Stimulated activated CD4-positive, alpha-beta T cell treated with anti-CD3 and anti-CD28 coated beads, Interleukin-1b, Interleukin-23, amount 100 ng/mL, for 1 hour (primary cell): ENCODE data around the gene ADPRHL1.

Experiments used
- DNase-seq, 2 donors: peaks; one replicate each; pipeline ENCODE4 v3.0.0-alpha.2; 2020; ENCODE audit warnings: low read depth in 2 of 2

Gene ADPRHL1

DNA sequence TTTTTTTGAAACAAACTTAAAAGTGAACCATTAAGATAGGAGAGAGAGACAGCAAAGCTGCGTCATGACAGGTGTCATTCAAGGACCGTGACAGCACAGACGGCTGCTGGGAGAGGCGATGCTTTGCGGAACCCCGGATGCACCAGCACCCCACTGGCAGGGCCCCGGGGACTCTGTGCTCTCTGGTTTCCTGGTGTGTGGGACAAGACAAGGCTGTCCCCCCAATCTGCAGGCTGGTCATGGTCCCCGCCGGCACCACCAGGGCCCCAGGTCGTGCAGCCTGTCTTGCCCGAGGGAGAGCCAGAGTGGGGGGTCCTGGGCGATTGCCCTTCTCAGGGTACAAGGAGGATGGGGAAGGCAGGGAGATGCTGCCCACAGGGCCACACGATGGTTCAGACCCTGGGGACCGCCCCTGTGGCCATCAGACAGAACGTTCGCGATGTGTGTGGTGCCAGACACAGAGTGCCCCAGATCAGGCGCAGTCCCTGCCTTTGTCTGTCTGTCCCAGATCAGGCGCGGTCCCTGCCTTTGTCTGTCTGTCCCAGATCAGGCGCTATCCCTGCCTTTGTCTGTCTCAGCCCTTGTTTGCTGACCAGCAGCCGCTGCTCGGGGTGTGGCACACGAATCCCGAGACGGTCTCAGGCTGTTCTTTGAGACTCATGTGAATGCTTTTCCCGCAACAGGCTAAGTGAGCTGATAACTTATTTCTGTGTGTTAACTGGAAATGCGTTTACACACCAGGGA lies 36.1 kb downstream of the ADPRHL1 start:
- DNase-seq = no peak

DNA sequence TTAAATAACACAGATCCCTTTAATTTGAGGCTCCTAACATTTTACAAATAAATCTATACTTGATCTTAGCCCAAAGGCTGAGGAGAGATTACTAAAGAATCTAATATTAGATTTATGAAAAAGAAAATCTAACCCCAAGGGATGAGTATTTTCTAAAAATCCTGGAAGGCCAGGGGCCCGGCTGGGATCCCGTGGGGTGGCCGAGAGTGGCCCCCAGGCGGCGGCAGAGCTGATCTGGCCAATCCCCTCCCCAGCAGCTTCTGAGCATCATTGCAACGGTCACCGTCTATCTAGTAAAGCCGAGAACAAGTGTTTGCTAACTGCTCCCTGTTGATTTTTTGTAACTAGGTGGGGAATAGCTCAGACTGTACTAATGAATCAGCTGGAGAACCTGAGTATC lies 37.5 kb downstream of the ADPRHL1 start:
- DNase-seq = no peak

DNA sequence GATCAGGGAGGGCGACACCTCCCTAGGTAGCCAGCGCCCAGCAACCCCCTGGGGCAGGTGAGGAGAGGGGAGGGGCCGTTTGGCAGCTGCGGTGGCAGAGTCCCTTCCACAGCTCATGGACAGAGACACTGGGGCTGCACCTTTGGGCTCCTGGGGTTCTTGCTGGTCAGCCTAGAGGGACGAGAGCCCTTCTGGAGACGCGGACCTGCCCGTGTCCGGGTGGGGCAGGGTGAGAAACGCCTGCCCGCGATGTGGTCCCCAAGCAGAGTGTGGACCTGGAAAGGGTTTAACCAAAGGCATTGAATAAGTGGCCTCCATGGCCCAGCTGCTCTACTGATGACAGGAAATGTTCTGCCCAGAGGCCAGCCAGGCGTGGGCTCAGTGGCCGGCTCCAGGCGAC lies 38.3 kb downstream of the ADPRHL1 start:
- DNase-seq = no peak

DNA sequence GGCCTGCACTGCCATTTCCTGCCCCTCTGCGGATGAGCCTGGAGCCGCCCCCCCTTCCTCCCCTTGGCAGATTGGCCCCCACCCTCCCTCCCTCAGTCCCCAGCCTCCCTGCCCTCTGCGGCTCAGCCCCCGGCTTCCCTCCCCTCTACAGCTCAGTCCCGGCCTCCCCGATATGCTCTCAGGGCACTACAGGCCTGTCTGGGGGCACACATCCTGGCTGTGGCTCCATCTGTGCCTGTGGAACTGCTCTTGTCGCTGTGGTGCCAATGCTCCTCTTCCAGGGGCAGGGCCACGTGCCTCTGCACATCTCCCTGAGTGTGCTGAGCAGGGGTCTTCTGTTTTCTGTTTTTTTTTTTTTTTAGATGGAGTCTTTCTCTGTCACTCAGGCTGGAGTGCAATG lies 39.0 kb downstream of the ADPRHL1 start:
- DNase-seq = no peak

DNA sequence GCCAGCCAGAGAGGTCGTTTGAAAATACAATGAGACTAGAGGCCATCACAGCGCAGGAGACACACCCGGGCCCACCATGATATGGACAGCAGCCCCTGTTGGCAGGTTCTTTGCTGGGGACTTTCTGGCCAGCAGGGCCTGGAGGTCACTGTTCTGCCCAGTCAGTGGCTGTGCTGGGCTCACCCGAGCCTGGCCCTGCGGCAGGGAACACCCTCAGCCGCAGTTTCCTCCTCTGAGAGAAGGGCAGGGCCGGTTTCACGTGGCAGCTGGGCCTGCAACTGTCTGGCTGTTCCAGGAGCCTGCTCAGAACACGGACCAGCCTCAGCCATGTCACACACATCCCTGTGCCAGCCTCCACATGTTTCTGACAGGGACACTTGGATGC lies 39.4 kb downstream of the ADPRHL1 start:
- DNase-seq = no peak

DNA sequence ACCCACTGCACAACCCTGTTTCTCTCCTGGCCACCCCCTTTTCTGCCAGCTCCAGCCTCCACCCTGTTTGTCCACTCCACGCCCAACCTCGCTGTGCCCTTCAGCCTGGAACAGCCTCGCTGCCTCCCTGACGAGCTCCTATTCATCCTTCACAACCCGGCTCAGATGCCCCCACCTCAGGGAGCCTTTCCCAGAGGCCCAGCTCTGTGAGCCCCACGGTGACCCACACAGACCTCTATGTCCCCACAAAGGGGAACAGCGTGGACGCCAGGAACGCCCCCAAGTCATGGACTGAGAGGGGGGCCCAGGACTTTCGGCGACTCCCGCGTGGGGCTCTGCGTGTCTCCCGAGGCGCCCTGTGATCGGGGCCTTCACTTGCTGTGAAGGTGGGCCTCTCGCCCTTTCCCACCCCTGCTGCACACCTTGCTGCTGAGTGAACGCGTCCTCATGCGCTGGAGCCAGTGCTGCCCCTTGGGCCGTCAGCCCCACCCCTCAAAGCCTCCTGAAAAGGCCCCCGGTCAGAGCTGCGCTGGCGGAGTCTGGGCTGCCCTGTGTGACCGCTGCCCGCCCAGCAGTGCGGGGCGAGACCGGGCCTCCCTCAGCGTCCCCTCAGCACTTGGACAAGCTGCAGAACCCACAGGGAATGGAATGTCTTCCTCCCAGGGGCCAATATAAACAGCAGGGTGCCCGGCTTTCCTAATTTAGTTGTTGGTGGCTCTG lies 40.0 kb downstream of the ADPRHL1 start:
- no peak for DNase-seq

DNA sequence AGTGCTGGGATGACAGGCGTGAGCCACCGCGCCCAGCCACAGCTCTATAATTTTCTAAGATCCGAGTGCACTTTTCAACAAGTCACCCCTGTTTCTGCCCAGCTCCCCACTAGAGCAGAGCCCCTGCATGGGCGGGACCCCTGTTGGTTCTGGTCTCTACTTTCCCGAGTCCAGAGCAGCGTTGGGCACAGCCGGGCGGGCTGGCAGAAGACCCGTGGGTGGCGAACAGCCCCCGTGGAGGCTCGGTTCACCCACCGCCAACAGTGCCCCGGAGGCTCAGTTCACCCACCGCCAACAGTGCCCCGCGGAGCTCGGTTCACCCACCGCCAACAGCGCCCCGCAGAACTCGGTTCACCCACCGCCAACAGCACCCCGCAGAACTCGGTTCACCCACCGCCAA lies 40.8 kb downstream of the ADPRHL1 start:
- no peak for DNase-seq

DNA sequence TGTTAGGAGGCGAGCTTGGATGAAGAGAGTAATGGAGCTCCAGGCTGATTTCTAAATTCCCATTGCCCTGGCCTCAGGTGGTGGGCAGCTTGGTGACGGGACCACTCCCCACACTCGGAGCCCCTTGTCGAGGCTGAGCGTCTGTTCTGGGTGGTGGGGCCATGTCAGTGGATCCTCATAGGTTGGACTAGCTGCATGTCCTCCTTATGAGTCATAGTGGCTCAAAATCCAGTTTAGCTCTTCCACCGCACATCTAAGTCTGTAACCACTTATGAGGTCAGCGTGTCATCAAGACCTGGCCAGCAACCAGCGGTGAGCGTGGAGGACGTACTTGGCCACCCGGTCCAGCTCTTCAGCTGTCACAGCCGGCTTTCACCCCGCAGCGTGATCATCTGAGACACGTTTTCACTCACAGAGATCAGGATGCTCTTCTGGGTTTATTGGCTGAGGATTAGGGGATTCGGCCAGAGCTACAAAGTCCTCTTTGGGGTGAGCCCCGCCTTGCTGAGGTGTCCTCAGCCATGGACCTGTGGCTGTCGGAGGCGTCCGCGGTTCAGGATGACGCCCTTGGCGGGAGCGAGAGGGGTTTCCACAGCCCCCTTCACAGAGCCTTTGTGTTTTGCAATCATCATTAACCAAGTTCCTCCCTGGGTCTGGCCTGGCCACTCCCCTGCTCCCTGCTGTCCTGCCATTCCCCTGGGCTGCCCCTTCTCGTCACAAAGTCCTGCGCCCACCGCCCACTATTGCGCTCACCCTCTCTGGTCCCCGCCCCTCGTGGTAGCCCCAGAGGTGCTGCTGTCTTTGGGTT lies 41.9 kb downstream of the ADPRHL1 start:
- DNase-seq = no peak

DNA sequence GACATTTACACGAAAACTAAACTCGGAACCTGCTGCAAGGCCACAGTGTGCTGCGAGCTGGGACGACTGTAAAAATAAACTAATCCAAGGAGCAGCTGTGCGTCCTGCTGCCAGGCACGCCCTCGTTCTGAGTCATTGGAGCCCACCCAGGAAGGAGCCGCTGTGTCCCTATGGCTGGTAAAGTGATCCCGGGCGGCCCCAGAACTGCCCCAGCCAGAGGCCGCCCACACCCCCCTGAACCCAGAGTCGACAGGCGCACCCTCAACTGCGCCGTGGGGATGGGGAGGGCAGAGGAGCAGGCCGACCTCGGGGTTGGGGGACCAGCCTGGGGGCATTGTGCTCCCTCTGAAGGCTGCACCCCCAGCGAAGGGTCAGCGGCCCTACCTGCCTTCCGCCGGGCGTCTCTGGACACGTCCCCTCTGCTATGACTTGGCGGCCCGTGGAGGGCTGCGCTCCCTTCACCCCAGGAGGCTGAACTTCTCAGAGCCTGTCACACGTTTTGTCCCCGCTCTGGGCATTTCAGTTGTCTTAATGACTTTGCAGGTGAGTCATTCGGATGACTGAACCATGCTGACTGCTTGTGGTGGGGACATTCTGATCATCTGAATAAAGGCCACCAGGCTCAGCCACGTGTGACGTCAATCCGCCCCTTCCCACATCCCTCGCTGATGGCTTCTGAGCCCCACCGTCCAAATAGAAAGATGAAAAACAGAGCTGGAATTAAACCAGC lies 42.7 kb downstream of the ADPRHL1 start:
- no peak for DNase-seq

DNA sequence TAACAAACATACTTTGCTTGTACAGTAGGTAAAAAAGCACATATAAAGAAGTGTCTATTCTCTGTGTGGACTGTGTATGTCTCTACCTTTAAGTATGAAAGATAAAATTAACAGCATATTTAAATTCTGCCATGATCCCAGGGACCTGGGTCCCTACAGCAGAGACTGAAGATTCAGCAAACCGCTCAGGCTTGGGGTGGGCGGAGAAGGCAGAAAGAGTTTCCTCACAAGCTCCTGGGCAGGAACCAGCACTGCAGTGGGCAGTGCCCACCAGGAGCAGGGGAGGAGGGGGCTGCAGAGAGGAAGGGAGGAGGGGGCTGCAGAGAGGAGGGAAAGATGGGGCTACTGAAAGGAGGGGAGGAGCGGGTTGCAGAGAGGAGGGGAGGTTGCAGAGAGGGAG lies 44.7 kb downstream of the ADPRHL1 start:
- DNase-seq = no peak

DNA sequence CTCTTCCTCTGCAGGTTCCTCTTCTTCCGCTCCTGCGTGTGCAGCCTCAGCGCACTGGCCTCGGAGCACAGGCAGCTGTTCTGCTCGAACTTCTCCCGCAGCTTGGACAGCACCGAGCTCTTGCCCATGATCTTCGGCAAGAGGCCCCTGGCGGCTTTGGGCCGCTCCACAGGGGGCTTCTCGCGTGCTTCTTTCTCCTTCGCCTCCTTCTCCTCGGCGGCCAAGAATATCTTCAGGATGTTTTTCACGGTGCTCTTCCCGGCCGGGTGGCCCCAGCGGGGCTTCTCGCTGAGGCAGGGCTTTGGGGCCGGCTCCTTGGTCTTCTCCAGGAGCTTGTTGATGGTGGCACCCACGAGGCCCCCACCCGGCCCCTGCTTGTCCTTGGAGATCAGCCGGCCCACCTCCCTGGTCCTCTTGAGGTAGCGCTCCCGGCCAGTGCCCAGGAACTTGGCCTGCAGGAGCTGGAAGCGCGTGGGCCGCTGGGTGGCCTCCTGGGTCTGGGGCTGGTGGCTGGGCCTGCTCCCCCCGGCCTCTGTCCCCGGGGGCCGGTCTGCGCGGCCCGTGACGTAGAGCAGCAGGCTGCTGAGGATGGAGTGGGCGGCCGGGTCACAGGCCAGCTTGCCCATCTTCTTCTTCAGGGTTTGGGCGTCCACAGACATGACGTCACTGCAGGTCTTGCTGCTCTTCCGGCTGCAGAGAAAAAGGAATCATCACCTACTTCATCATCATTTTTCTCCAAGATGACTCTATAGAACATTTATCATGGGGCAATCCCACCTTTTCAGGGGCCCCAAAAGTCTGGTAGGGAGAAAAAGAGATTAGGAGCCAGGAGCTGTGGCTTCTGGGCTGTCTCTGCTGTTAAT lies 45.5 kb downstream of the ADPRHL1 start:
- no peak for DNase-seq

DNA sequence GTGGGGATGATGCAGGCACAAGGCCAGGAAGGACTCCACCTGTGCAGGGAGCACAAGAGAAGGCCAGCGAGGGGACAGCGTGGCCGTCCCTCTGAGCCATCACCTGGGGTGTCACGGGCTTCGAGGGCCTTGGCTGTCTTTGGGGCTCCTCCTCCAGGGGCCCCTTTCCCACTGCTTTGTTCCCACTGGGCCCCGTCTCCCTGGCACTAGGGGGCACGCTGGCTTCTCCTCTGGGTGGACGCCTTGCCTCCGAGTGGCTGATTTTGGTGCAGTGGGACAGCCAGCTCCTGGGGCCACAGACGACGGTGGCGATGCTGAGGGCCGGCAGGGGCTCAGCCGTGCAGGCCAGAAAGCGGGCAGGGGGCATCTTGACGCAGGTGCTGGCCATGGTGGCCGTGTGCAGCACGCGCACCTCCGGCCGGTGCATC lies 46.2 kb downstream of the ADPRHL1 start:
- no peak for DNase-seq

DNA sequence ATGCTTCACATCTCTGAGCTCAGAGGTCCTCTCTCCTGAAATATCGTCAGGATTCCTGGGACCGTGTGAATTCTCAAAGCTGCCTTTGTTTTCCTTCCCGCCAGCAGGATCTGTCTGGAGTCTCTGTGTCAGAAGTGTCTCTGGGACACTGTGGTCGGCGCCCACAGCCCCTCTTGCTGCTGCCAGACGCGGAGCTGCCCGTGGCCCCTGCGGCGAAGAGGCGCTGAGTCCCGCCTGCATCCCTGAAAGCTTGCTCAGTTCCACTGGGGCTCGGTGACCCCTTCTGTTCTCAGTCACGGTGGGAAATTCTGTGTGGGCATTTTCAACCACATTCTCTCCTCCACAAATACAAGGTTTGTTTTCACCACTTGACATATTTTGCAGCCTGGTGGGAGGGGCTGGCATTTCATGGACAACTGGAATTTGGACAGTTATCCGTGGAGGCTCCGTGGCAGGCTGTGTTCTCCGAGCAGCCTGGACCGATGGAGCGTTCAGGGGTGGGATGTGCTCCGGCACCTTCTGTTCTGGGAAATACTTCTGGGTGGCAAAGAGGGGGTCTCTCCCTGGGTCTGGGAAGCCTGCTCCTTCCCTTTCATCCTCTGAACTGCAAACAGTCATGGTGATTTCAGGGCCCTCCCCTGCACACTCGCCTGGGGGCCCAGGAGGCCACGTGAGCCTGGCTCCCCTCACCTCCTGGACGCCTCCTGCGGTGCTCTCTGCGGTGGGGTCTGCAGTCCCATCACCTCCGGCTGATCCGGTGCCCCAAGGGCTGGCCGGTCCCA lies 46.8 kb downstream of the ADPRHL1 start:
- DNase-seq = no peak

DNA sequence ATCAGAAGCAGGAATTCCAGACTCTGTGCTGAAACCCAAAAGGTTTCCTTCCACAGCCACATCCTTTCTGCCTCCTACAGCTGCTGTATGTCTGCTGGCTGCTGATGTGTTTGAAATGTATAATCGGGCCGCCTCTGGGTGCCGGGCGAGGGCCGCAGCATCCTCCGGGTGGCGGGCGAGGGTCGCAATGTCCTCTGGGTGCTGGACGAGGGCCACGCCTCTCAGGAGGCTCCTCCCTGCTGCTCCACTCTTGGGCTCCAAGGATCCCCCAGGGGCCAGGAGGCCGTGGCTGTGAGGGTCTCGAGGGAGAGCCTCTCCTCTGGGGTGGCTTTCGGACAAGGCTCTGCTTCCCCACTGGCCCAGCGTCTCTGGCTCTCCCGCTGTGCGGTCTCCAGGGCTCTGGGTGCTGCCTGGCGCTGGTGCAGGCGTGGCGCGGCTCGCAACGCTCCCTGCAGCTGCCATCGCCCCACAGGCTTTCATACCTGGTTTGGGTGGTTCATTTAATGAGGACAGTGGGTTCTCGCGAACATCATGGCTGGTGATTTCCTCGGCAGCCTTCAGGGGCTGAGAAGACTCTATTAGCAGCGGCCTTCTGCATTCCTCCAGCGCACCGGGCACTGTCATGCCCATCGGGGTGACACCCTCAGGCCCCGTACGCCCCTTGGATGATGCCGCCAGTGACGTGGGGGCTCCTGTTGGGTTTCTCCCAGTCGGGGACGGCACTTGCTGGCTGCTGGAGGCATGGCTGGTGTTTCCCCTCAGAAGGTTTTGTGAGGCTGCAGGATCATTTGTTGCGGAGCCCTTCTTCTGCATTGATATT lies 47.6 kb downstream of the ADPRHL1 start:
- no peak for DNase-seq

DNA sequence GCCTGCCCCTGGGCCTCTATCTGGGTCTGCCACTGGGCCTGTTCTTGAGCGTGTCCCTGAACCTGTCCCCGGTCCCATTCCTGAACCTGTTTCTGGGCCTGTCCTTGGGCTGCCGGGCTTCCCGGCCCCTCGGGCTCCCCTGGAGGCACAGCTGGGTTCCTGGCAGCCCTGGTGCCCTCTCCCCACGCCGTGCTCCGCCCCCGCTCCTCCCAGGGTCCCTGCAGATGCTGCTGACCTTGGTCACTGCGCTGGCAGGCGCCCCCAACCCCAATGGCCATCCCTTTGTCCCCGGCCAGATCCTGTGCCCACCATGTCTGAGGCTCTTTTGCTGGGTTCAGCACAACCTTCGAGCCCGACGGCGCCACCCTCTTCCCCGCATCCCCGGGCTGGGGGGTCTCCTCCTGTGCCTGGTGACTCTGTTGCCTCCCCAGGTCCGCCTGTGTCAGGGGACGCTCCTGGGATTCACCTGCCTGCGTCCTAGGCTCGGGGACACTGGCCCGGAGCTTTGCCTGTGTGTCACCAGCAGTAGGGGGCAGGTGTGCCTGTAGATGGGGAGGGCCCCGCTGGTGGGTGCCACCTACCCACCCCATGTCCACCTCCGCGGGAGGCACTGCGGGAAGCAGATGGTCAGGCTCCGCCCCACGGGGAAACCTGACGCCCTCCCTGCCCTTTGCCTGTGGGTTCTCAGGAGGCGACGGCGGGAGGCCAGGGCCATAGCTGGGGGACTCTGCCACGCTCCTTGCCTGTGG lies 48.4 kb downstream of the ADPRHL1 start:
- no peak for DNase-seq

DNA sequence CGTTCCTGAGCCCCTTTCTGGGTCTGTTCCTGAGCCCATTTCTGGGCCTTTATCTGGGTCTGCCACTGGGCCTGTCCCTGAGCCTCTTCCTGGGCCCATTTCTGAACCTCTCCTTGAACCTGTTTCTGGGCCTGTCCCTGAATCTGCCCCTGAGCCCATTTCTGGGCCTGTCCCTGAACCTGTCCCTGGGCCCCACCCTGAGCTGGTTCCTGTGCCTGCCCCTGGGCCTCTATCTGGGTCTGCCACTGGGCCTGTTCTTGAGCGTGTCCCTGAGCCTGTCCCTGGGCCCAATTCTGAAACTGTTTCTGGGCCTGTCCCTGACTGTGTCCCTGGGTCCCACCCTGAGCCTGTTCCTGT lies 48.9 kb downstream of the ADPRHL1 start:
- DNase-seq = no peak

DNA sequence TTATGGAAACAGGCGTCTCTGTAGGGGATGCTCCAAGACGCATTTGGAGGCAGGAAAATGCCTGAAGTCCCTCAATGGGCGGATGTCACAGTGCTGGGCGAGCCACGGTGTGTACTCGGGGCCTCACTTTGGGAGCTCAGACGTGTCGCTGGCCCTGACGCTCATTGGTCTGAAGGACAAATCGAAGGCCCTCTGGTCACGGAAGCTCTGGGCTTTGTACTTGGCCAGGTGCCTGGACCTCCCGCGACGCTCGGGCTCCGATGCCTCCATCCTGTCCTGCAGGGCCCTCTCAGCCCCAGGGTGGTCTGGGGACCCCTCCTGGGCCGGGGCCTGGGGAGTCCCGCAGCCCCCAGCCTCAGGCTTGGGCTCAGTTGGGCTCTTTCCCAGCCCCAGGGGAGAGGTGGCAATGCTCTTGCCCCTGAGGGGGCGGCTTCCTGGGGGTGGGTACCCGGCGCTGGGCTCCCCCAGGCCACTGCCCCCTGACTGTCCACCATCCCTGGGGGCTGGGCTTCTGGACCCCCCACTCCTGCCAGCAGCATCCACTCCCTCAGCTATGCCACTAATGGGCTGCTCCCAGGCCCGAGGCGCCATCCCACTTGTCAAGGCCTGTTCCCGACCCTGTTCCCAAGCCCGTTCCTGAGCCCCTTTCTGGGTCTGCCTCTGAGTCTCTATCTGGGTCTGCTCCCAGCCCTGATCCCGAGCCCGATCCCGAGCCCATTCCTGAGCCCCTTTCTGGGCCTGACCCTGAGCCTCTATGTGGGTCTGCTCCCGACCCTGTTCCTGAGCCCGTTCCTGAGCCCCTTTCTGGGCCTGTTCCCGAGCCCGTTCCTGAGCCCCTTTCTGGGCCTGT lies 49.8 kb downstream of the ADPRHL1 start:
- DNase-seq = no peak
